PFSK-1 (cell line): Measurements from ENCODE around the gene ELMO1.

Experiments used
- FOXP2 ChIP-seq: optimal IDR thresholded peaks from 2 replicates; pipeline ENCODE3; 2011; ENCODE audit warnings: borderline replicate concordance, control low read depth, inconsistent platforms; ENCODE audit not compliant: insufficient read depth; ENCODE audit errors: extremely low read length, extremely low read depth
- POLR2AphosphoS5 ChIP-seq: IDR thresholded peaks from 2 replicates; pipeline ENCODE4 v1.6.1; 2012; ENCODE audit warnings: low read depth, mild to moderate bottlenecking, control low read depth, low read length, moderate library complexity
- REST ChIP-seq, 2 experiments: IDR thresholded peaks; 2 replicates each; pipeline versions ENCODE4 v1.6.1 to v1.8.0; 2011 to 2012; ENCODE audit warnings: low read depth in 2 of 2, low read length in 2 of 2, control low read depth in 1 of 2, inconsistent platforms in 1 of 2, mild to moderate bottlenecking in 1 of 2, moderate library complexity in 1 of 2; ENCODE audit not compliant: insufficient read depth in 1 of 2
- SIN3A ChIP-seq: IDR thresholded peaks from 2 replicates; pipeline ENCODE4 v1.6.1; 2012; ENCODE audit warnings: mild to moderate bottlenecking, low read length, moderate library complexity, borderline replicate concordance; ENCODE audit not compliant: insufficient read depth
- TAF1 ChIP-seq: IDR thresholded peaks from 2 replicates; pipeline ENCODE4 v1.6.1; 2012; ENCODE audit warnings: low read length, control low read depth, borderline replicate concordance; ENCODE audit not compliant: insufficient read depth

Gene ELMO1

GRCh38 chr7:36961097-36961496 lies 487.6 kb downstream of the ELMO1 start:
- TF ChIP-seq SIN3A (no peak), TAF1 (no peak), FOXP2 (no peak), POLR2AphosphoS5 (no peak), REST (IDR thresholded peaks at IDR 0.05; ENCODE audit: insufficient read depth in 1 of 2, low read depth in 2 of 2, low read length in 2 of 2) (no peak)

GRCh38 chr7:36960105-36960504 lies 488.6 kb downstream of the ELMO1 start:
- TF ChIP-seq REST (IDR thresholded peaks at IDR 0.05; ENCODE audit: insufficient read depth in 1 of 2, low read depth in 2 of 2, low read length in 2 of 2) = no peak
- no peak for TF ChIP-seq TAF1
- TF ChIP-seq SIN3A = no peak
- no peak for TF ChIP-seq FOXP2
- TF ChIP-seq POLR2AphosphoS5 = no peak

GRCh38 chr7:36958111-36958733 lies 490.4 kb downstream of the ELMO1 start:
- TF ChIP-seq REST (IDR thresholded peaks at IDR 0.05; ENCODE audit: insufficient read depth in 1 of 2, low read depth in 2 of 2, low read length in 2 of 2) (no peak), SIN3A (no peak), TAF1 (no peak), POLR2AphosphoS5 (no peak), FOXP2 (no peak)

GRCh38 chr7:36957620-36958019 lies 491.0 kb downstream of the ELMO1 start:
- TF ChIP-seq SIN3A (no peak), REST (IDR thresholded peaks at IDR 0.05; ENCODE audit: insufficient read depth in 1 of 2, low read depth in 2 of 2, low read length in 2 of 2) (no peak), FOXP2 (no peak), POLR2AphosphoS5 (no peak), TAF1 (no peak)

GRCh38 chr7:36956814-36957213 lies 491.9 kb downstream of the ELMO1 start:
- no peak for TF ChIP-seq POLR2AphosphoS5
